Measurements from ENCODE around the gene AKIRIN1.

The AKIRIN1 gene

DNA sequence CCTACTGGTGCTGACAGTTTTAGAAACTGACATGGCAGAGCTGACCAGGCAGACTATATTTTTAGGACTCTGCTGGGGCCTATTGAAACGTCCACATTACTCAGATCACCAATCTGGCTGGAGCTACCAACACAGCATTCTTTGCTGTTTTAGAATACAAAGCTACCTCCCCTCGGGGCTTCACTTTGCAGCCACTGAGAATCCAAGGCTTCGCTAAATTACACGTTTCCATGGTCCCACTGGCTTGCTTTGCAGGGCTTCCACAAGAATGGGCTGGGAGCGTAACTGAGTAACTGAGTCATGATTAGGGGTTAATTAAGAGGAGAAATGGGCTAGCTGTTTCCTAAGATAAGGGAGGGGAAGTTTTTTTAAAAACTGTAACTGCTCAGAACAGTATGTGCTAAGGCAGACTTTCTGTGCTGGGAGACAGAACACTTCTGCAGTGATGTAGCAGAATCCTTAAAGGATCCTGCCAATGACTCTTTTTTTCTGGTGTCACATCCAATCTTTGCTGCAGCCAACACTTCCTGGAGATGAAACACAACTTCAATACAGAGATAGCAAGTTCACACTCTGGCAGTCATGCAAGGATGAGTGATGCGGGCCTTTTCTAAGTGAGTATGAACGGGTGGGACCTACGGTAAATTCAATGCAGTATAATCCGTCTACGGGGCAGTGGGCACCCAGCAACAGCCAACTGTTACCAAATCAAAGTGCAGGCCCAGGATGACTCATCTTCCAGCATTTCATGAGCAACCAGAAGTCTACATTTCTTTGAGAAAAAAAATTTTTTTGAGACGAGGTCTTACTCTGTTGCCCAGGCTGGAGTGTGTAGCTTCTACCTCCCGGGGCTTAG, 56.5 kb downstream of the AKIRIN1 start:
- Histone ChIP-seq H3K27me3 (ENCODE audit: insufficient read depth, low read length, poor library complexity, severe bottlenecking) (no peaks in the 10 kb centered on the region), H3K9ac (ENCODE audit: low read depth, low read length, poor library complexity, severe bottlenecking) (no peak overlapping the region), H3K4me2 (ENCODE audit: low read depth, low read length, poor library complexity, severe bottlenecking) (no peak overlapping the region), H3K9me2 (replicated peaks; ENCODE audit: low read depth, low read length) (no peaks in the 10 kb centered on the region), H3K36me3 (ENCODE audit: insufficient read depth, low read length) (no peaks in the 10 kb centered on the region), H3K4me3 (ENCODE audit: low read length, poor library complexity, severe bottlenecking) (no peak overlapping the region), H4K20me1 (ENCODE audit: insufficient read depth, low read length, poor library complexity, severe bottlenecking) (no peaks in the 10 kb centered on the region), H3K79me2 (ENCODE audit: insufficient read depth, low read length) (no peaks in the 10 kb centered on the region), H2AFZ (ENCODE audit: low read length) (no peak overlapping the region), H3K4me1 (ENCODE audit: insufficient read depth, low read length, poor library complexity, severe bottlenecking) (no peaks in the 10 kb centered on the region), H3F3A (ENCODE audit: low read depth) (no peaks in the 10 kb centered on the region), H3K9me3 (ENCODE audit: insufficient read depth, low read depth, low read length) (no peaks in the 10 kb centered on the region)
- TF ChIP-seq, protein P1, sequence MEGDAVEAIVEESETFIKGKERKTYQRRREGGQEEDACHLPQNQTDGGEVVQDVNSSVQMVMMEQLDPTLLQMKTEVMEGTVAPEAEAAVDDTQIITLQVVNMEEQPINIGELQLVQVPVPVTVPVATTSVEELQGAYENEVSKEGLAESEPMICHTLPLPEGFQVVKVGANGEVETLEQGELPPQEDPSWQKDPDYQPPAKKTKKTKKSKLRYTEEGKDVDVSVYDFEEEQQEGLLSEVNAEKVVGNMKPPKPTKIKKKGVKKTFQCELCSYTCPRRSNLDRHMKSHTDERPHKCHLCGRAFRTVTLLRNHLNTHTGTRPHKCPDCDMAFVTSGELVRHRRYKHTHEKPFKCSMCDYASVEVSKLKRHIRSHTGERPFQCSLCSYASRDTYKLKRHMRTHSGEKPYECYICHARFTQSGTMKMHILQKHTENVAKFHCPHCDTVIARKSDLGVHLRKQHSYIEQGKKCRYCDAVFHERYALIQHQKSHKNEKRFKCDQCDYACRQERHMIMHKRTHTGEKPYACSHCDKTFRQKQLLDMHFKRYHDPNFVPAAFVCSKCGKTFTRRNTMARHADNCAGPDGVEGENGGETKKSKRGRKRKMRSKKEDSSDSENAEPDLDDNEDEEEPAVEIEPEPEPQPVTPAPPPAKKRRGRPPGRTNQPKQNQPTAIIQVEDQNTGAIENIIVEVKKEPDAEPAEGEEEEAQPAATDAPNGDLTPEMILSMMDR (conservative IDR thresholded peaks at IDR 0.05; ENCODE audit: low read length), result no peak
- TF ChIP-seq EZH2phosphoT487 (IDR thresholded peaks at IDR 0.05; ENCODE audit: borderline replicate concordance), result no peak

DNA sequence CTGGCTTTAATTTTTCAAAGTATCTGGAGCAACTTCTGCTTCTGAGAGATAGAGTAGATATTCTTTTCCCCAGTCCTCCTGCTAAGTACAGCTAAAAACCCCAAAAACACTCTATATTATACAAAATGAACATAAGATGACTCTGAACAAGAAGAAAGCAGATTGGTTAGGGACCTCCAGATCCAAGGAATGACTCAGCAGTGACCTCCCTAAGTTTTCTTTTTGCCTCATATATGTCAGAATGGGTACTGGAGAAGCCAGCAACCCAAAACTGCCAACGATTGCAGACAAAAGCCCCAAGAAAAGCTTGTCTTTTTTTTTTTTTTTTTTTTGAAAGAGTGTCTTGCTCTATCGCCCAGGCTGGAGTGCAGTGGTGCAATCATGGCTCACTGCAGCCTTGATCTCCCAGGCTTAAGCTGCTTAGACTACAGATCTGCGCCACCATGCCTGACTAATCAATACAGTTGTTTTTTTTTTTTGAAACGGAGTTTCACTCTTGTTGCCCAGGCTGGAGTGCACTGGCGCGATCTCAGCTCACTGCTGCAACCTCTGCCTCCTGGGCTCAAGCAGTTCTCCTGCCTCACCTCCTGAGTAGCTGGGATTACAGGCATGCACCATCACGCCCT, 57.8 kb downstream of the AKIRIN1 start:
- Histone ChIP-seq H2AFZ (ENCODE audit: low read length) (no peak overlapping the region), H3K4me1 (ENCODE audit: insufficient read depth, low read length, poor library complexity, severe bottlenecking) (no peaks in the 10 kb centered on the region), H3K36me3 (ENCODE audit: insufficient read depth, low read length) (no peaks in the 10 kb centered on the region), H3K4me2 (ENCODE audit: low read depth, low read length, poor library complexity, severe bottlenecking) (no peak overlapping the region), H3K9me3 (ENCODE audit: insufficient read depth, low read depth, low read length) (no peaks in the 10 kb centered on the region), H3K9me2 (replicated peaks; ENCODE audit: low read depth, low read length) (no peaks in the 10 kb centered on the region), H3K4me3 (ENCODE audit: low read length, poor library complexity, severe bottlenecking) (no peak overlapping the region), H3F3A (ENCODE audit: low read depth) (no peaks in the 10 kb centered on the region), H3K27me3 (ENCODE audit: insufficient read depth, low read length, poor library complexity, severe bottlenecking) (no peaks in the 10 kb centered on the region), H4K20me1 (ENCODE audit: insufficient read depth, low read length, poor library complexity, severe bottlenecking) (no peaks in the 10 kb centered on the region), H3K9ac (ENCODE audit: low read depth, low read length, poor library complexity, severe bottlenecking) (no peak overlapping the region), H3K79me2 (ENCODE audit: insufficient read depth, low read length) (no peaks in the 10 kb centered on the region)
- TF ChIP-seq, protein P1 (conservative IDR thresholded peaks at IDR 0.05; ENCODE audit: low read length), result no peak
- TF ChIP-seq EZH2phosphoT487 (IDR thresholded peaks at IDR 0.05; ENCODE audit: borderline replicate concordance), result no peak

DNA sequence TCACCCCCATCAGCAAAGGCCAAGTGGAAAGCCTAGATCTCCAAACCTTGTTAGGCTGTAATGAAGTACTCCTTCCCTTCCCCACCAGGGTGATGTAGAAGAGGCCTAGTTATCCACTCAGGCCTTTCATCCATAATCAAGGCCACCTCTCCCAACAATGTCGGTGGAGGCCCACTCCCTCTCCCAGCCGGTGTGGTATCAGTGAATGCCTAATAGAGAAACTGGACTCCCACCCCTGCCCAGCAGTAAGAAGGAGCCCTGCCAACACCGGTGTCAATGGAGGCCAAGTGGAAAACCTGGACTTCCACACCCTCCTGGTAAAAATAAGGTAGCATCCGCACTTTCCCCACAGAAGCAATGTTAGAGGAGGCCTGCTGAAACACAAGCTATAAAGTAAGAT, 58.9 kb downstream of the AKIRIN1 start:
- Histone ChIP-seq H3K4me3 (ENCODE audit: low read length, poor library complexity, severe bottlenecking) (no peak overlapping the region), H3K79me2 (ENCODE audit: insufficient read depth, low read length) (no peaks in the 10 kb centered on the region), H2AFZ (ENCODE audit: low read length) (no peak overlapping the region), H3K9me2 (replicated peaks; ENCODE audit: low read depth, low read length) (no peaks in the 10 kb centered on the region), H3K9ac (ENCODE audit: low read depth, low read length, poor library complexity, severe bottlenecking) (no peak overlapping the region), H3K4me2 (ENCODE audit: low read depth, low read length, poor library complexity, severe bottlenecking) (no peak overlapping the region), H3K36me3 (ENCODE audit: insufficient read depth, low read length) (no peaks in the 10 kb centered on the region), H3K27me3 (ENCODE audit: insufficient read depth, low read length, poor library complexity, severe bottlenecking) (no peaks in the 10 kb centered on the region), H3K4me1 (ENCODE audit: insufficient read depth, low read length, poor library complexity, severe bottlenecking) (no peaks in the 10 kb centered on the region), H3F3A (ENCODE audit: low read depth) (no peaks in the 10 kb centered on the region), H4K20me1 (ENCODE audit: insufficient read depth, low read length, poor library complexity, severe bottlenecking) (no peaks in the 10 kb centered on the region), H3K9me3 (ENCODE audit: insufficient read depth, low read depth, low read length) (no peaks in the 10 kb centered on the region)
- no peak for TF ChIP-seq EZH2phosphoT487 (IDR thresholded peaks at IDR 0.05; ENCODE audit: borderline replicate concordance)
- TF ChIP-seq, protein P1 (conservative IDR thresholded peaks at IDR 0.05; ENCODE audit: low read length), result no peak
